IMR-90 (cell line): Measurements from ENCODE around the gene TMEM9B. TPM values are rescaled to one million over a fixed set of nuclear protein-coding genes. Genes with fewer than 3 reads are reported as not detected.

ENCODE experiments used
- ATAC-seq: fragments of 200-7000 bp; cut with Tn5 transposase; 2 replicates; pipeline ENCODE4 v1.9.1; 2020; ENCODE audit warnings: low read depth, mild to moderate bottlenecking, moderate library complexity
- BruUV-seq: library from RNA; stranded (reverse); fragments of 400-500 nt; replicated peaks from 2 replicates; lab custom pipeline; 2021; lab: Mats Ljungman, UMichigan
- CTCF ChIA-PET: fragments of 300-600 bp; formaldehyde crosslinking; extraction: SDS; loops from one replicate; lab custom pipeline; 2021; ENCODE audit warnings: antibody characterized with exemption; lab: Yijun Ruan, JAX
- POLR2A ChIA-PET: fragments of 300-600 bp; sonication (Branson Sonifier 250); formaldehyde crosslinking; loops from one replicate; lab custom pipeline; 2022; ENCODE audit warnings: antibody characterized with exemption; ENCODE audit not compliant: unreplicated experiment; lab: Charles Lee
- DNase-seq: peaks from one replicate; pipeline ENCODE4 v3.0.0; 2013
- H2AFZ ChIP-seq: replicated peaks from 2 replicates; pipeline ENCODE3; 2013; ENCODE audit warnings: low read length, mild to moderate bottlenecking; ENCODE audit not compliant: poor library complexity
- H2AK5ac ChIP-seq: 2 replicates; pipeline ENCODE4 v1.6.1; 2013; ENCODE audit warnings: low read depth, low read length, inconsistent platforms
- H2AK9ac ChIP-seq: replicated peaks from 2 replicates; pipeline ENCODE3; 2013; ENCODE audit warnings: mild to moderate bottlenecking, low read depth, low read length, moderate library complexity; ENCODE audit not compliant: poor library complexity
- H2BK120ac ChIP-seq: 2 replicates; pipeline ENCODE4 v1.6.1; 2013; ENCODE audit warnings: low read depth, low read length, inconsistent platforms
- H2BK15ac ChIP-seq: 3 replicates; pipeline ENCODE4 v1.6.1; 2013; ENCODE audit warnings: low read depth, low read length, inconsistent platforms
- H2BK20ac ChIP-seq: 2 replicates; pipeline ENCODE4 v1.6.1; 2013; ENCODE audit warnings: low read depth, mild to moderate bottlenecking, inconsistent platforms, low read length, moderate library complexity
- H2BK5ac ChIP-seq: 2 replicates; pipeline ENCODE4 v1.6.1; 2013; ENCODE audit warnings: mild to moderate bottlenecking, low read depth, low read length, inconsistent platforms; ENCODE audit not compliant: poor library complexity, severe bottlenecking
- H3K14ac ChIP-seq: replicated peaks from 2 replicates; pipeline ENCODE4 v1.6.1; 2013; ENCODE audit warnings: low read depth, low read length, inconsistent platforms
- H3K18ac ChIP-seq: 2 replicates; pipeline ENCODE4 v1.6.1; 2013; ENCODE audit warnings: low read depth, low read length, control low read depth
- H3K23ac ChIP-seq: 2 replicates; pipeline ENCODE4 v1.6.1; 2013; ENCODE audit warnings: low read depth, low read length, inconsistent platforms
- H3K27ac ChIP-seq: 2 replicates; pipeline ENCODE4 v1.5.1; 2013; ENCODE audit warnings: mild to moderate bottlenecking, control low read depth, low read length; ENCODE audit not compliant: insufficient read depth
- H3K27me3 ChIP-seq: 2 replicates; pipeline ENCODE4 v1.6.1; 2013; ENCODE audit warnings: low read length; ENCODE audit not compliant: control insufficient read depth, insufficient read depth
- H3K36me3 ChIP-seq: 2 replicates; pipeline ENCODE4 v1.6.1; 2013; ENCODE audit warnings: low read length, mixed read lengths; ENCODE audit not compliant: control insufficient read depth, insufficient read depth
- H3K4ac ChIP-seq: 2 replicates; pipeline ENCODE4 v1.6.1; 2013; ENCODE audit warnings: low read depth, low read length, inconsistent platforms
- H3K4me1 ChIP-seq: 2 replicates; pipeline ENCODE4 v1.6.1; 2013; ENCODE audit warnings: low read length, mixed read lengths; ENCODE audit not compliant: control insufficient read depth, insufficient read depth
- H3K4me2 ChIP-seq: 2 replicates; pipeline ENCODE4 v1.6.1; 2013; ENCODE audit warnings: low read depth, mild to moderate bottlenecking, control low read depth, low read length, moderate library complexity
- H3K4me3 ChIP-seq: 2 replicates; pipeline ENCODE4 v1.5.1; 2013; ENCODE audit warnings: low read depth, mild to moderate bottlenecking, control low read depth, low read length, moderate library complexity; ENCODE audit not compliant: insufficient read depth
- H3K56ac ChIP-seq: 2 replicates; pipeline ENCODE4 v1.6.1; 2013; ENCODE audit warnings: low read length, inconsistent platforms; ENCODE audit not compliant: insufficient read depth; ENCODE audit errors: extremely low read depth
- H3K79me1 ChIP-seq, 2 experiments: 2 replicates each; pipeline ENCODE4 v1.6.1; 2013; ENCODE audit warnings: low read length in 2 of 2, inconsistent platforms in 1 of 2, low read depth in 1 of 2
- H3K9ac ChIP-seq: 2 replicates; pipeline ENCODE4 v1.6.1; 2013; ENCODE audit warnings: low read depth, low read length, control low read depth
- H3K9me1 ChIP-seq: 2 replicates; pipeline ENCODE4 v1.6.1; 2013; ENCODE audit warnings: low read length, inconsistent platforms; ENCODE audit not compliant: insufficient read depth
- H3K9me3 ChIP-seq: 2 replicates; pipeline ENCODE4 v1.6.1; 2013; ENCODE audit warnings: low read length; ENCODE audit not compliant: control insufficient read depth, insufficient read depth
- H4K20me1 ChIP-seq: 2 replicates; pipeline ENCODE4 v1.6.1; 2013; ENCODE audit warnings: low read length, inconsistent platforms; ENCODE audit not compliant: insufficient read depth
- H4K5ac ChIP-seq: 2 replicates; pipeline ENCODE4 v1.6.1; 2013; ENCODE audit warnings: mild to moderate bottlenecking, low read depth, low read length, control low read depth
- H4K8ac ChIP-seq, 2 experiments: 2 replicates each; pipeline ENCODE4 v1.6.1; 2013; ENCODE audit warnings: low read depth in 2 of 2, low read length in 2 of 2, control low read depth in 1 of 2, inconsistent platforms in 1 of 2
- H4K91ac ChIP-seq: 2 replicates; pipeline ENCODE4 v1.6.1; 2013; ENCODE audit warnings: low read depth, low read length, inconsistent platforms; ENCODE audit not compliant: insufficient read depth
- BHLHE40 ChIP-seq: fragments of 150-350 bp; IDR thresholded peaks from 2 replicates; pipeline ENCODE4 v1.6.1; 2016; ENCODE audit warnings: mild to moderate bottlenecking, low read depth, low read length
- dilution Hi-C: fragments of 300-500 bp; cut with HindIII; formaldehyde crosslinking; loops from one replicate; pipeline ENCODE4 v1.14.3; 2018; ENCODE audit warnings: low sequenced_read_pairs; ENCODE audit not compliant: unreplicated experiment
- in situ Hi-C: fragments of 300-500 bp; cut with MboI; formaldehyde crosslinking; loops from 3 replicates; pipeline ENCODE4 v1.14.3; 2019; ENCODE audit warnings: low sequenced_read_pairs, inconsistent platforms, mixed read lengths
- intact Hi-C: fragments of 100-400 bp; cut with micrococcal nuclease; formaldehyde crosslinking; loops from 2 replicates; pipeline ENCODE4 v1.10.0; 2022
- polyA plus RNA-seq, 3 experiments: library from polyadenylated mRNA; depleted of rRNA; stranded (reverse); fragments of >200 nt; gene quantifications; 2 replicates each; pipeline ENCODE4 v1.2.3, GENCODE V29; 2012; ENCODE audit warnings: low replicate concordance in 1 of 3
- total RNA-seq: library from RNA; depleted of rRNA; stranded (reverse); fragments of >200 nt; gene quantifications from 2 replicates; pipeline ENCODE4 v1.2.3, GENCODE V29; 2012

The TMEM9B gene
- total and polyA plus RNA-seq, 2 of the 4 experiments (the other 2 are of a cell fraction), result 24.6 to 25.6 TPM

GRCh38 chr11:8908099-8908498, 56.1 kb downstream of the TMEM9B start:
- Histone ChIP-seq H3K9me3 (no peaks in the 10 kb centered on the region), H3K9ac (no peak overlapping the region), H3K4ac (no peak overlapping the region), H2BK15ac (no peak overlapping the region), H4K5ac (no peak overlapping the region), H2BK120ac (no peak overlapping the region), H2AFZ (no peak overlapping the region), H3K27me3 (no peaks in the 10 kb centered on the region), H3K4me1 (peaks cover 3% of the 10 kb centered on the region; the same call in 1 of the 2 replicates), H2BK20ac (no peak overlapping the region), H3K79me1 (peaks cover 4 to 19% of the 10 kb centered on the region in 2 experiments), H4K20me1 (no peaks in the 10 kb centered on the region), H3K27ac (no peak overlapping the region), H3K23ac (no peak overlapping the region), H3K4me2 (no peak overlapping the region), H3K9me1 (peaks cover 6% of the 10 kb centered on the region; the same call in 1 of the 2 replicates), H3K4me3 (no peak overlapping the region), H3K36me3 (no peaks in the 10 kb centered on the region), H2AK5ac (no peak overlapping the region), H2BK5ac (no peak overlapping the region), H4K8ac (no peak overlapping the region), H4K91ac (no peak overlapping the region), H3K56ac (no peak overlapping the region), H2AK9ac (no peak overlapping the region), H3K18ac (no peak overlapping the region), H3K14ac (no peak overlapping the region)
- no peak for DNase-seq
- dilution Hi-C loops (no loop called here), in situ Hi-C loops (no loop called here), intact Hi-C loops (loop anchor here (5.0 kb wide), 1 partner anchor 36 kb away; no protein-coding TSS in a partner anchor)
- TF ChIP-seq BHLHE40, result no peak
- no TSS peak for BruUV-seq
- no peak for ATAC-seq
- CTCF ChIA-PET, result no interaction called here
- POLR2A ChIA-PET, result no interaction called here
